Measurements from ENCODE around the gene TRABD2A.

TRABD2A gene

DNA sequence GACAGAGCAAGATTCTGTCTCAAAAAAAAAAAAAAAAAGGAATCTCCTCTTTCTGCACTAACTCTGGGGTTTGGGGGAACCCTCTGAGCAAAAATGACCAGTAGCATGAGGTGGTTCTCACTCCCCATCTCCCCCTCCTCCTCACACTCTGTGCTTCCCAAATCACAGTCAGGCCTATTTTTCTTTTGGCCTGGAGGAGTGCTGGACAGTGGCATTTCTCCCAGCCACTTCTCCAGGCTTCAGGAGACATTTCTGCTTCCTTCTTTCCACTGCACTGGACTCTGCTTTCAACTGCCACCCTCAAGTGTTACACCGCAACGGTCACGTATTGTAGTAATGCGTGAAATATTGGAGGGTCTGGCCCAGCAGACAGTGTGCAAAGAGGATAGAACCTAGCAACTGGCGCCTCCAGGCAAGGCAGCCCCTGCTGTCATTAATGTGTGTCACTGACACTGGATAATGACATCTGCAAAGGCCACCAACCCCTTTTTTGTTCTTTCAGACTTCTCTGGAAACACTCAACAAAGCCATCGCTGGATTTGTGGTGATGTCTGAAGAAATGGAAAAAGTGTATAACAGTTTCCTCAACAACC, 68.9 kb downstream of the TRABD2A start:
- ATAC-seq = peak; percentile 58
- Mint-ChIP-seq H3K4me1 (peaks cover 38% of the 10 kb centered on the region), H3K27ac (no peak overlapping the region), H3K9me3 (peaks cover 4% of the 10 kb centered on the region), H3K27me3 (no peaks in the 10 kb centered on the region), H3K36me3 (ENCODE audit: low read depth) (no peaks in the 10 kb centered on the region), H3K4me3 (no peak overlapping the region)
- DNase-seq = no peak

DNA sequence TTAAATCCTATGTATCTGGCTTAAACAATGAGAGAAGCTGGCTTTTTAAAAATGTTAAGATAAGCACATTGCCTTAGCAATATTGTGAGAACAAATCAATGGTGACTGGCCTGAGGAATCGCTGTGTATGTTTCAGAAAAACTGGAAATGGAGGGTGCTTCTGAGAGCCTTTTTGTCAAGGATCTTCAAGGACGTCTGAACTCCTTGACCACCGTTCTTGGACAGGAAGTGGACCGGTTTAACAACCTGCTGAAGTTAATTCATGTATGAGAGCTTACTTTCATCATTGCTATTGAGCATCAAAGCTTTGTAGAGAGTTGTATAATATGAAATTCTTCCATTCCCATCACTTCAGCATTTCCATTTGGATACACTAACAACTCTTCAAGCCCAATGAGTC, 72.6 kb downstream of the TRABD2A start:
- ATAC-seq (no peak), DNase-seq (no peak)
- Mint-ChIP-seq H3K4me1 (peaks cover 16% of the 10 kb centered on the region), H3K27me3 (no peaks in the 10 kb centered on the region), H3K9me3 (peaks cover 4% of the 10 kb centered on the region), H3K27ac (no peak overlapping the region), H3K4me3 (no peak overlapping the region), H3K36me3 (ENCODE audit: low read depth) (no peaks in the 10 kb centered on the region)

DNA sequence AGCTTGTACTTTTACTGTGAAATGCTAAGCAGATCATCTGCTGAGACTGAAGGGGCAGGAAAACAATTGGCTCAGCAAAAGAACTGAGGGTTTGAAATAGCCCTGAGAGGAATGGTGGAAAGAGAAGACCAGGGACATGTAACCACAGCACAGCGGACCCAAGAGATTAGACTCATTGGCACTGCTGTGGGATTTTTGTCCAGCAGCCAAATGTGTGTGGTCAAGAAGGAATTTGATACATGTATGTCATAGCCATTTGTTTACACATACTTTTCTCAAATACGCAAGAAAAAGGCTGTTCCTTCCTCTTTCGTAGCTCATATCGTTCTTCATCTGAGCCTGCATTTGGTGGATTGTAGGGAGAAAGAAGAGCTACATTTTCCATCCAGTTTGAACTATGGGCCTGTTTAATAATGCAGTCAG, 73.8 kb downstream of the TRABD2A start:
- Mint-ChIP-seq H3K36me3 (ENCODE audit: low read depth) (no peaks in the 10 kb centered on the region), H3K27ac (no peak overlapping the region), H3K27me3 (no peaks in the 10 kb centered on the region), H3K4me3 (no peak overlapping the region), H3K9me3 (peaks cover 6% of the 10 kb centered on the region), H3K4me1 (peaks cover 4% of the 10 kb centered on the region)
- ATAC-seq (no peak), DNase-seq (no peak)

- H3K27me3 Mint-ChIP-seq = no peaks in the 10 kb centered on the region
- H3K4me3 Mint-ChIP-seq = no peak overlapping the region
- no peak overlapping the region for H3K27ac Mint-ChIP-seq
- peaks cover 6% of the 10 kb centered on the region for H3K4me1 Mint-ChIP-seq
- ATAC-seq (no peak), DNase-seq (no peak)
- H3K9me3 Mint-ChIP-seq = peaks cover 4% of the 10 kb centered on the region
- peaks cover 3% of the 10 kb centered on the region for H3K36me3 Mint-ChIP-seq (ENCODE audit: low read depth)
Observed at GRCh38 chr2:84805250-84805958, 75.5 kb downstream of the TRABD2A start.

GRCh38 chr2:84801811-84802210, 79.1 kb downstream of the TRABD2A start:
- Mint-ChIP-seq H3K36me3 (ENCODE audit: low read depth) (peaks cover 3% of the 10 kb centered on the region), H3K9me3 (peaks cover 4% of the 10 kb centered on the region), H3K27ac (no peak overlapping the region), H3K27me3 (no peaks in the 10 kb centered on the region), H3K4me3 (no peak overlapping the region), H3K4me1 (peaks cover 14% of the 10 kb centered on the region)
- DNase-seq = no peak
- no peak for ATAC-seq

DNA sequence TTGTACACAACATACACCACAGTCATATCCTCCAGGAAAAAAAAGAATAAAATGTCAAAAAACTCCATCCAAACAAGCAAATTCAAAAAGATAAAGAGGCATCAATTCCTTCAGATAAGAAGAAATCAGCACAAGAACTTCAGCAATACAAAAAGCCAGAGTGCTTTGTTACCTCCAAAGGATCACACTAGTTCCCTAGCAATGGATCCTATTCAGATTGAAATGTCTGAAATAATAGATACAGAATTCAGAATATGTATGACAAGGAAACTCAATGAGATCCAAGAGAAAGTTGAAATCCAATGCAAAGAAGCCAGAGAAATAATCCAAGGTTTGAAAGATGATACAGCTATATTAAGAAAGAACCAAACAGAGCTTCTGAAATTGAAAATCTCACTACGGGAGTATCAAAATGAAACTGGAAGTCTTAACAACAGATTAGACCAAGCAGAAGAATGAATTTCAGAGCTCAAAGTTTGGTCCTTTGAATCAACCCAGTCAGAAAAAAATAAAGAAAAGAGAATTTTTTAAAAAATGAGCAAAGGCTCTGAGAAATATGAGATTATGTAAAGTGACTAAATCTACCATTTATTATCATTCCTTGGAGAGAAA, 80.6 kb downstream of the TRABD2A start:
- no peaks in the 10 kb centered on the region for H3K27me3 Mint-ChIP-seq
- H3K27ac Mint-ChIP-seq = peak overlapping the region; percentile 20
- H3K4me3 Mint-ChIP-seq = peak overlapping the region; percentile 4
- H3K36me3 Mint-ChIP-seq (ENCODE audit: low read depth) = peaks cover 3% of the 10 kb centered on the region
- H3K4me1 Mint-ChIP-seq = peaks cover 14% of the 10 kb centered on the region
- DNase-seq (no peak), ATAC-seq (no peak)
- peaks cover 4% of the 10 kb centered on the region for H3K9me3 Mint-ChIP-seq

- H3K36me3 Mint-ChIP-seq (ENCODE audit: low read depth) = peaks cover 3% of the 10 kb centered on the region
- peaks cover 4% of the 10 kb centered on the region for H3K9me3 Mint-ChIP-seq
- H3K27ac Mint-ChIP-seq = no peak overlapping the region
- H3K27me3 Mint-ChIP-seq = no peaks in the 10 kb centered on the region
- H3K4me3 Mint-ChIP-seq = no peak overlapping the region
- DNase-seq = no peak
- peaks cover 14% of the 10 kb centered on the region for H3K4me1 Mint-ChIP-seq
- no peak for ATAC-seq
Observed at GRCh38 chr2:84799772-84800171, 81.1 kb downstream of the TRABD2A start.

DNA sequence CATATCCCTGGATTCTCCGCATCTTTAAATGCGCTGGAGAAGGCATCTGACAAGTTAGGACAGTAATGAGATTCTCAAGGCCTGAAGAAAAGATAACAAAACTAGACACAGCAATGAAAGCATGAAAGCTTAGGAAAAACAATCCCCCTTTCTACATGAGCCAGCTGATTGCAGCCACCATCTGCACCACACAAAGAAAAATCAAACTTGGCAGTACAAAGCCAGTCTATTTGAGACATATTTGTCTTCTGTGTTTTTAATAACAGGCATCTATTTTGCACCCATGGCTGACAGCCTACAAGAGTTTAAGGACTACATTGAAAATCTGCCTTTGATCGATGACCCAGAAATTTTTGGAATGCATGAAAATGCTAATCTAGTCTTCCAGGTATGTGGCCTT, 83.6 kb downstream of the TRABD2A start:
- Mint-ChIP-seq H3K4me3 (no peak overlapping the region), H3K27ac (no peak overlapping the region), H3K9me3 (peaks cover 16% of the 10 kb centered on the region)

DNA sequence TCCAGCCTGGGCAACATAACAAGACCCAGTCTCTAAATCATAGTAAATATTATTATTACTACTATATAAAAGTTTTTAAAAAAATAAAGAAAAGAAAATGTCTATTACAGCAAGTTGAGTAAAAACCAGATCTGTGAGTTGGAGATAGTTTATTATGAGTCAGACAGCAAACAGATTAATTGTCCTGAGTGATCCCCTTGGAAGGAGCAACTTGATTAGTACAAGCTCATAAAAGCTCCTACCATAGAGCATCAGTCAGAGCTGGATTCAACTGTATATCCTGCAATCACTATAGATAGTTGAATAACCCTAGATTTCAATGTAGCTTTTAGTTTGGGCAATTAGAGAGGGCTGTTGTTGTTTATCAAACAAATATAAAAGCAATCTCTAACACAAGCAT, 84.1 kb downstream of the TRABD2A start:
- peaks cover 12% of the 10 kb centered on the region for H3K9me3 Mint-ChIP-seq
- H3K27ac Mint-ChIP-seq = no peak overlapping the region
- H3K4me1 Mint-ChIP-seq = peaks cover 14% of the 10 kb centered on the region
- DNase-seq (no peak), ATAC-seq (no peak)
- H3K36me3 Mint-ChIP-seq (ENCODE audit: low read depth) = peaks cover 2% of the 10 kb centered on the region
- H3K27me3 Mint-ChIP-seq = no peaks in the 10 kb centered on the region
- no peak overlapping the region for H3K4me3 Mint-ChIP-seq

More for the DNA sequence above, 83.6 kb downstream of the TRABD2A start:
- Mint-ChIP-seq H3K4me1 (peaks cover 17% of the 10 kb centered on the region), H3K27me3 (no peaks in the 10 kb centered on the region), H3K36me3 (ENCODE audit: low read depth) (peaks cover 3% of the 10 kb centered on the region)
- ATAC-seq (no peak), DNase-seq (no peak)

DNA sequence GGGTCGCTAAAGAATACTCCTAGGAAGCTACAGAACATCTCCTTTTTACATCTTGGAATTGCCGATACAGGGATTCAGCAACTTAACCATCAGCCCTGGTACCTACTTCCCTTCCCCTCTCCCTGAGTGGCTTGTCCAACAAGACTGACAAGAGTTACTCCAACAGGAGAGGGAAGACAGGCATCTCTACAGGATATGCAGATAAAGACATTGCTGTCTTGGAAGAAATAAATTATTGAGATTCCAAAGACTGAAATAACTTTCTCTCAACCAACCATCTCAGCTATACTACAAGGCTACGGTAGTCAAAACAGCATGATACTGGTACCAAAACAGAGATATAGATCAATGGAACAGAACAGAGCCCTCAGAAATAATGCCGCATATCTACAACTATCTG, 87.2 kb downstream of the TRABD2A start:
- H3K4me3 Mint-ChIP-seq = no peak overlapping the region
- DNase-seq (no peak), ATAC-seq (no peak)
- H3K9me3 Mint-ChIP-seq = peaks cover 12% of the 10 kb centered on the region
- H3K36me3 Mint-ChIP-seq (ENCODE audit: low read depth) = no peaks in the 10 kb centered on the region
- peaks cover 3% of the 10 kb centered on the region for H3K4me1 Mint-ChIP-seq
- H3K27ac Mint-ChIP-seq = no peak overlapping the region
- H3K27me3 Mint-ChIP-seq = no peaks in the 10 kb centered on the region

- Mint-ChIP-seq H3K9me3 (peaks cover 12% of the 10 kb centered on the region), H3K27ac (no peak overlapping the region), H3K36me3 (ENCODE audit: low read depth) (peaks cover 2% of the 10 kb centered on the region), H3K27me3 (no peaks in the 10 kb centered on the region), H3K4me1 (peaks cover 3% of the 10 kb centered on the region), H3K4me3 (no peak overlapping the region)
- ATAC-seq (no peak), DNase-seq (no peak)
Observed at GRCh38 chr2:84792856-84793522, 87.9 kb downstream of the TRABD2A start.

DNA sequence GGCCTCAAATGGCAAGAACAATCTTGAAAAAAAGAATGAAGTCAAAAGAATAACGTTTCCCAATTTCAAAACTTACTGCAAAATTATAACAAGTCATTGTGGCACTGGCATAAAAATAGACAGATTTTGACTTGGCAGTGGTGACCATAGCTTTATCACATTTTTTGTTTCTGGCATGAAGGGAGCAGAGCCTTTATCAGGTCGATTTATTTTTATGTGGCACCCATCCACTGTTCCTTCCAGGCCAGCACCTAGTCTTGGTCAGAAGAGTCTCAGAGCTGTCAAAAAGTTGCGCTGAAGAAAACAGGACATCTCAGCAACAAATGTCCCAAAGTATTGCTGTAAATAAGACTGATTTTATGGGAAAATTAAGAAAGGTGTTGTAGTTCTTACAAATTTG, 92.4 kb downstream of the TRABD2A start:
- H3K36me3 Mint-ChIP-seq (ENCODE audit: low read depth) = peaks cover 2% of the 10 kb centered on the region

DNA sequence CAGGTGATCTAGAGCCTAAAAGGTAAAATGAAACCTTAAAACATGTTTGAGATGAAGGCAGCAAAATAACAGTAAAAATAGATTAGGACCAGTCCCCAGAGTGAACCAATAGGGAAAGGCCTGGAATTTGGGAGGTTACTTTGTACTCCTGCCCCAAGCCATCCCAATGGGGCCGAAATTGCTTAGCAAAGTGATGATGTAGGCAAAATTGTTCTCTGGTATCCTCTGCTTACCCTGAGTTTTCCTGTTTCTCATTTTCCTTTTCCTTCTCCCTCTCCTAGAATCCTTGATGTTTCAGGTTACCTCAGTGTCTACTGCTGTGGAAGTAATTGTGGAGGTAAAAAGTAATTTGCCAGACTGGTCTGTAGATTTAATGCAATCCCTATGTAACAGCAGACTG, 92.9 kb downstream of the TRABD2A start:
- Mint-ChIP-seq H3K9me3 (peaks cover 9% of the 10 kb centered on the region), H3K4me1 (peaks cover 22% of the 10 kb centered on the region), H3K27ac (no peak overlapping the region), H3K4me3 (no peak overlapping the region), H3K36me3 (ENCODE audit: low read depth) (peaks cover 2% of the 10 kb centered on the region), H3K27me3 (no peaks in the 10 kb centered on the region)
- ATAC-seq = no peak
- DNase-seq = no peak

More for the DNA sequence above, 92.4 kb downstream of the TRABD2A start:
- no peak overlapping the region for H3K4me3 Mint-ChIP-seq
- DNase-seq (no peak), ATAC-seq (no peak)
- H3K27me3 Mint-ChIP-seq = no peaks in the 10 kb centered on the region
- H3K4me1 Mint-ChIP-seq = peaks cover 20% of the 10 kb centered on the region
- no peak overlapping the region for H3K27ac Mint-ChIP-seq
- H3K9me3 Mint-ChIP-seq = peaks cover 13% of the 10 kb centered on the region

DNA sequence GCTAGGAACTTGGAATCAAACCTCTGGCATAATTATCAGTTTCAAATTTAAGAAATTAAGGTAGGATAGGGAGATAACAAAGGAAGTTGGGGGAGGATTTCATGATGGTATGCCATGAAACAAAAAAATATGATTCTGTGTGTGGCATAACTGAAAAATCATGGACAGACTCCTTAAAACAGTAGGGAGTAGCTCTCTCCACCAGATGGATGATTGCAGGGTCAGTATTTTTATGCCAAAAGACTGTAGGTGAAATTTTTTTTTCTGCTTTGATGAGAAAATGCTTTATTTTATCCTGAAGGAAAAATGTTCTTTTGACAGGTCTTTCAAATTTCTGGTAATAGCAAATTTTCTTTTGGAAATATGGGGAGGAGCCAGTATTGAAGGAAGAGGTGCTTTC, 94.3 kb downstream of the TRABD2A start:
- Mint-ChIP-seq H3K36me3 (ENCODE audit: low read depth) (peaks cover 2% of the 10 kb centered on the region), H3K9me3 (peaks cover 4% of the 10 kb centered on the region), H3K27ac (no peak overlapping the region), H3K27me3 (no peaks in the 10 kb centered on the region), H3K4me3 (no peak overlapping the region), H3K4me1 (peaks cover 36% of the 10 kb centered on the region)
- no peak for ATAC-seq
- no peak for DNase-seq

DNA sequence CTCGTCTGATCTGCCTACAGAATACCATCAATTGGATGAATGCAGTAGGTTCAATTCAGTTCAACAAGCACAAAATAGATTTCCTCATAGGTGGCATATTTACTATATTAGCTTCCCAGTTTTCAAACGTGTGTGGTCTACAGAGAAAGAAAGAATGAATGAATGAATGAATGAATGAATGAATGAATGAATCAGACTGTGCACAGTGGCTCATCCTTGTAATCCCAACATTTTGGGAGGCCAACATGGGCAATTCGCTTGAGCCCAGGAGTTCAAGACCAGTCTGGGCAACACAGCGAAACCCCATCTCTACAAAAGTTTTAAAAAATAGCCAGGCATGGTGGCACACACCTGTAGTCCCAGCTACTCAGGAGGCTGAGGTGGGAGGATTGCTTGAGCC, 94.9 kb downstream of the TRABD2A start:
- Mint-ChIP-seq H3K27ac (no peak overlapping the region), H3K4me1 (peaks cover 42% of the 10 kb centered on the region), H3K9me3 (peaks cover 4% of the 10 kb centered on the region), H3K36me3 (ENCODE audit: low read depth) (peaks cover 2% of the 10 kb centered on the region), H3K4me3 (no peak overlapping the region), H3K27me3 (no peaks in the 10 kb centered on the region)
- DNase-seq (no peak), ATAC-seq (no peak)

Data from activated naive CD8-positive, alpha-beta T cell treated with anti-CD3 and anti-CD28 coated beads, Interleukin-2, amount 50 U/mL, for 24 hours (primary cell).